NB4 (cell line): ENCODE measurements around the gene MAD1L1.
A peak's percentile ranks its signal among the peaks of the same experiment; 100 is the strongest.

ENCODE experiments used
- CTCF ChIP-seq: IDR thresholded peaks from one replicate; pipeline ENCODE4 v1.5.1; 2012; ENCODE audit warnings: low read depth, low read length
- MYC ChIP-seq: IDR thresholded peaks from 2 replicates; pipeline ENCODE4 v1.6.1; 2011; ENCODE audit warnings: low read depth, low read length
- POLR2A ChIP-seq: IDR thresholded peaks from 2 replicates; pipeline ENCODE4 v1.6.1; 2011; ENCODE audit warnings: mild to moderate bottlenecking; ENCODE audit not compliant: insufficient read length; ENCODE audit errors: extremely low read depth

GRCh38 chr7:2019711-2020511 is 212.8 kb downstream of the MAD1L1 start:
- TF ChIP-seq CTCF: no peak
- peak; percentile 33 for TF ChIP-seq POLR2A
- peak; percentile 98 for TF ChIP-seq MYC
